Choroid plexus epithelial cell (primary cell): ENCODE data around the gene ABT1.

Source experiments
- DNase-seq: peaks from one replicate; pipeline ENCODE4 v3.0.0-alpha.2; 2010; ENCODE audit warnings: low read depth
- H3K4me3 ChIP-seq: 2 replicates; pipeline ENCODE4 v1.5.1; 2011; ENCODE audit warnings: low read depth, mild to moderate bottlenecking, control low read depth, low read length, moderate library complexity
- TF ChIP-seq, protein P1 (sequence below): conservative IDR thresholded peaks from 2 replicates; pipeline ENCODE4 v1.5.1; 2011; ENCODE audit warnings: low read depth, mild to moderate bottlenecking, control low read depth, inconsistent platforms, low read length, moderate library complexity

Gene ABT1

DNA sequence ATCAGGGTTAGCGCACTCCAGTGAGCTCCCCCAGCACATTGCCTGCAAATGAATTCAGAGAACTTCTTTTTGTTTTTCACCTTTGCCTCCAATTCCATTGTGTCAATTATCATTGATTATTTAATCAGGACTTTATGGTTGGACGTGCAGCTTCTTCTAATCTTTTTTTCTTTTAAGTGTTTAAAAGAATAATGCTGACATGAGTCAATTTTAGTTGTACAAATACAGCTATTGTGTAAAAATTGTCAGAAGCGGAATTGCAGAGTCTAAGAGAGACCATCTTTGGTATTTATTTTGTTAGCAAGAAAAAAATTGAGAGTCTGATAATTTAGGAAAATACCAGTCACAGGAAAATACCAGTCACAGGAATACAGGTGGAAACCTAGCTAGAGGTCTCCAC, 5.5 kb downstream of the ABT1 start:
- TF ChIP-seq, protein P1, sequence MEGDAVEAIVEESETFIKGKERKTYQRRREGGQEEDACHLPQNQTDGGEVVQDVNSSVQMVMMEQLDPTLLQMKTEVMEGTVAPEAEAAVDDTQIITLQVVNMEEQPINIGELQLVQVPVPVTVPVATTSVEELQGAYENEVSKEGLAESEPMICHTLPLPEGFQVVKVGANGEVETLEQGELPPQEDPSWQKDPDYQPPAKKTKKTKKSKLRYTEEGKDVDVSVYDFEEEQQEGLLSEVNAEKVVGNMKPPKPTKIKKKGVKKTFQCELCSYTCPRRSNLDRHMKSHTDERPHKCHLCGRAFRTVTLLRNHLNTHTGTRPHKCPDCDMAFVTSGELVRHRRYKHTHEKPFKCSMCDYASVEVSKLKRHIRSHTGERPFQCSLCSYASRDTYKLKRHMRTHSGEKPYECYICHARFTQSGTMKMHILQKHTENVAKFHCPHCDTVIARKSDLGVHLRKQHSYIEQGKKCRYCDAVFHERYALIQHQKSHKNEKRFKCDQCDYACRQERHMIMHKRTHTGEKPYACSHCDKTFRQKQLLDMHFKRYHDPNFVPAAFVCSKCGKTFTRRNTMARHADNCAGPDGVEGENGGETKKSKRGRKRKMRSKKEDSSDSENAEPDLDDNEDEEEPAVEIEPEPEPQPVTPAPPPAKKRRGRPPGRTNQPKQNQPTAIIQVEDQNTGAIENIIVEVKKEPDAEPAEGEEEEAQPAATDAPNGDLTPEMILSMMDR, result no peak
- H3K4me3 ChIP-seq, result no peak overlapping the region
- DNase-seq, result no peak

DNA sequence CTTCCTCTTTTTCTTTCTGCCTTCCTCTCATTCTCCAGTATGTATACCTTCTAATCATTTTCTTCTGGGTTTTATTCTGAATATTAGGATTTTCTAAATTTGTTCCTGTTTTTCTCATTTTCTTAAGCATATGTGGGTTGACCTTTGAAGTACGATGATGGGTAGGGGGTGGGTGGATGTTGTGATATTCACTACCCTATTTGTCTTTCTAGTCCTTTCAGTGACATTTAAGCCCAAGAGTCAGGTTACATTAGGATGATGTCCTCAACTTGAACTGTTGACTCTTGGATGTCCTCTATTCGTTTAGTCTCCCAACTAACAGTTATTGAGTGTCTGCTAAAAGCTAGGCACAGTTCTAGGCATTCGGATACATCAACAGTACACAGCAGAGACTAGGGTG, 7.3 kb downstream of the ABT1 start:
- no peak for DNase-seq
- H3K4me3 ChIP-seq, result no peak overlapping the region
- TF ChIP-seq, protein P1, result no peak

DNA sequence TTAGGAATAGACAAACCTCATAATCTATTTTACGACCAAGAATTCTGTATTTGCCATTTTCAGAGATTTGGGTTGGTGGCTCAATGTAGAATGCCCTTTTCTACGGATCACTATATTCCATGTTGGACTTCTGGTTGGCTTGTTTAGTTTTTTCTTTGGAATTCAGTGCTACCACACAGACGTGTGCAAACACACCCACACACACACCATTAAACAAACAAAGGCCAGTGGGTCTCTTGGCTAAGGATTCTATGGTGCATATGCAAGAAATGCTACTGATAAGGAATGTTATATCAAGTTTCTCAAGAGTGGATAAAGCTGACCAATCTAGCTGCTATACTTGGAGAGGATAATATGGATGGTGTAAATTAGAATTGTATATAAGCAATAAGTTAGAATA, 8.0 kb downstream of the ABT1 start:
- DNase-seq, result no peak
- no peak overlapping the region for H3K4me3 ChIP-seq
- TF ChIP-seq, protein P1, result no peak

DNA sequence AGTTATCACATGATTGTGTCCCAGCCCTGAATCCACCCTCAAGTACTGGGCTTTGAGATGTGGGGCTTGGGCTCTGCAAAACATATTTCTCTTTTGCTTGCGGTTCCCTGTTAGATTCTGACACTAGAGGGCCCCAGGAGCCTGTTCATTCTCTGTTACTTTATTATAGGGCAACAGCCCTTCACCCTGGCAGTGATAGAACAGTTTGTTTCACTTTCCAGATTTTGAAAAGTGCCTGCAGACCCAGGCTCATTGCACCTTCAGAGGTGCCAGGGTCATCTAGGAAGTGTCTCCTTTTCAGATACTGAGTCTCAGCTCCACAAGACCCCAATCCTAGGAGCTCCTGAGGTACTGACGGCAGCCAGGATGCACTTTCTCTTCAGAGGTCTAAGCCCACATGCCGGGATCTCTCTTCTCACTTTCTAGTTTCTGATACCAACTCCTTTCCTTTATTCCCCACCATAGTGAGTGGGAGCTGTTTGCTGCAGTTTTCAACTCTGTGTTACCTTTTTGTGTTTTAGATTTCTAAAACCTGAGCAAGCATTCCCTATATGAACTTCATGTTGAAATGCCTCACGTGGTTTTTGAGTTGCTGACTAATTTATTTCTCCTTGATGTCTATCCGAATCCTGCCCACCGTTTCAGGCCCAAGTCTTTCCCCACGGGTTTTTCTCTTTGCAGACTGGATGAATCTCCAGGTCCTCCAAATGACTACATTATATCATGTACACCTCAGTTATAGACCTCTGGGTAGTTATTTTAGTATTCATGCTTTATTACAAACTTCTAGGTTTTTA, 10.9 kb downstream of the ABT1 start:
- peak; percentile 80 for DNase-seq
- TF ChIP-seq, protein P1, result peak; percentile 89
- H3K4me3 ChIP-seq, result peak overlapping the region; percentile 47

DNA sequence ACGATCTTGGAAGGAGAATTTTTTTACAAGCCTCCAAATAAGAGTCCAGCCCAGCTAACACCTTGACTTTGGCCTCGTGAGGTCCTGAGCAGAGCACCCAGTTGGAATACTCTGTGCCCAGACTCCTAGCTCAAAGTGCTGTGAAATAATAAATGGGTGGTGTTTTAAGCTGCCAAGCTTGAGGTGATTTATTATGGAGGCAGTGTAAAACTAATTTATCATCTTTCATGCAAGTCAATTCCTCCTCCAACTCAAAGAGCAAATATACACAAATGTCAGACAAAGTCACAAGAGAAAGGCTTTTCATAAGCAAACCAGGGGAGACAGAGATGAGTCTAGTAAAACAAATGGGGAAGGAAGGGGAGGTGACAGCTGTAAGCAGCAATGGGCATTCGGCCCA, 12.7 kb downstream of the ABT1 start:
- no peak for DNase-seq
- TF ChIP-seq, protein P1, result no peak
- no peak overlapping the region for H3K4me3 ChIP-seq

DNA sequence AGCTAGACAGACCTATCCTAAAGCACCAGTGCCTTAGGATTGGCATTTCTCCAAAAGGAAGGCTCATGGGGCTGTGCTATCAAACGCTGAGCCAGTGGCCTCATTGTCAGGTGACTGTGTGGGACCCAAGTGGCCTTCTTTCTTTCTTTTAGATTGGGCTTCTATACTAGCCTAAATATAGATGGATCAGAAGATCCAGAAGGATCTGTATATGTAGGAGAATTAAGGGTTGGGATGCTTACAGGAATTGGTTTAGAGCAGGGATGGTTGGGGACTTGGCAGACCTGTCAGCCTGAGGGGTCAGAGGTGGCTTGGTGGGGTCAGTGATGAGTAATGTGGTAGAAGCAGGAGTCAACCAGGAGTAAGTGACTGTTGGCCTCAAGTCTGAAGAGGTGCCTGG, 14.8 kb downstream of the ABT1 start:
- DNase-seq, result no peak
- no peak overlapping the region for H3K4me3 ChIP-seq
- TF ChIP-seq, protein P1, result no peak

DNA sequence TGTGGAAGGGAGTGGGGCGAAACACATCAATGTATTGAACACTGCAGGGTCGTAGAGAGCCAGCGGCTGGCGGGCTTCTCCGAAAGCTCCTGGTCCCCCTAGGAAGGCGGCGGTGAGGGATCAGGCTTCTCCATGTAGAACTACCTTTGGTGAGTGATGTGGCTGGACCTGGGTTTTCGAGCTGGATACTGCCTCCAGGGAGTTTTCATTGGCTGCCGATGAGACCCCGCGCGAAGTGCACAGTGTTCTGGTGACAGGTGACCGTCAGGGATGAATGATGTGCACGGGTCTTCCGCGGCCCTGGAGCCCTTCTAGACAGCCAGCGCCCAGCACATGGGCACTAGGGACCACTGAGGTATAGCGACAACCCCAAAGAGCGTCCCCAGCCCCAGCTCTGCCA, 16.4 kb downstream of the ABT1 start:
- TF ChIP-seq, protein P1, result no peak
- no peak overlapping the region for H3K4me3 ChIP-seq
- no peak for DNase-seq
